A673 (cell line): ENCODE data around the gene FAIM. TPM values are rescaled to one million over a fixed set of nuclear protein-coding genes. Genes with fewer than 3 reads are reported as not detected.

Source experiments
- BruUV-seq: library from RNA; stranded (reverse); fragments of 400-500 nt; replicated peaks from 2 replicates; lab custom pipeline; 2021; lab: Mats Ljungman, UMichigan
- CTCF ChIA-PET: fragments of 300-600 bp; sonication (Branson Sonifier 250); formaldehyde crosslinking; loops from one replicate; lab custom pipeline; 2022; ENCODE audit warnings: antibody characterized with exemption; lab: Charles Lee
- POLR2A ChIA-PET: fragments of 300-600 bp; sonication (Branson Sonifier 250); formaldehyde crosslinking; loops from one replicate; lab custom pipeline; 2022; ENCODE audit warnings: antibody characterized with exemption; ENCODE audit not compliant: low non-redundant PET; lab: Charles Lee
- DNase-seq: peaks from one replicate; pipeline ENCODE4 v3.0.0-alpha.2; 2015; ENCODE audit warnings: low spot score
- H3K27ac ChIP-seq: fragments of 200-600 bp; sonication (generic); 2 replicates; pipeline ENCODE4 v1.5.1; 2016; ENCODE audit warnings: mixed run types, low read depth, mild to moderate bottlenecking, mixed read lengths, antibody characterized with exemption, low read length; ENCODE audit not compliant: poor library complexity, severe bottlenecking
- H3K27me3 ChIP-seq: fragments of 200-600 bp; sonication (generic); replicated peaks from 2 replicates; pipeline ENCODE4 v1.6.1; 2017; ENCODE audit warnings: mixed run types, low read depth, mild to moderate bottlenecking, mixed read lengths, antibody characterized with exemption, low read length; ENCODE audit not compliant: insufficient read depth, poor library complexity
- H3K36me3 ChIP-seq: fragments of 200-600 bp; sonication (generic); 2 replicates; pipeline ENCODE4 v1.6.1; 2016; ENCODE audit warnings: mixed run types, mild to moderate bottlenecking, mixed read lengths, antibody characterized with exemption, low read length; ENCODE audit not compliant: insufficient read depth, poor library complexity, severe bottlenecking
- H3K4me1 ChIP-seq: fragments of 200-600 bp; sonication (generic); 2 replicates; pipeline ENCODE4 v1.6.1; 2017; ENCODE audit warnings: mixed run types, mild to moderate bottlenecking, mixed read lengths, antibody characterized with exemption, low read length; ENCODE audit not compliant: insufficient read depth, poor library complexity, severe bottlenecking
- H3K4me3 ChIP-seq: fragments of 200-600 bp; sonication (generic); 2 replicates; pipeline ENCODE4 v1.5.1; 2016; ENCODE audit warnings: low read depth, mixed run types, mild to moderate bottlenecking, mixed read lengths, low read length; ENCODE audit not compliant: poor library complexity, severe bottlenecking
- H3K9me3 ChIP-seq: fragments of 200-600 bp; sonication (generic); 2 replicates; pipeline ENCODE4 v1.6.1; 2016; ENCODE audit warnings: mixed run types, low read depth, mild to moderate bottlenecking, mixed read lengths, antibody characterized with exemption, low read length; ENCODE audit not compliant: poor library complexity, severe bottlenecking
- CTCF ChIP-seq: fragments of 300-800, 200-600 bp; sonication (generic); conservative IDR thresholded peaks from 2 replicates; pipeline ENCODE4 v1.5.1; 2017; ENCODE audit warnings: low read depth, mild to moderate bottlenecking, antibody characterized with exemption, low read length, moderate library complexity, mixed read lengths
- EZH2 ChIP-seq: fragments of 200-600 bp; sonication (generic); IDR thresholded peaks from 2 replicates; pipeline ENCODE4 v1.6.1; 2017; ENCODE audit warnings: borderline replicate concordance, low read depth, mild to moderate bottlenecking, mixed read lengths, antibody characterized with exemption, low read length; ENCODE audit not compliant: poor library complexity, severe bottlenecking
- intact Hi-C: fragments of 100-400 bp; cut with micrococcal nuclease; formaldehyde crosslinking; loops from one replicate; pipeline ENCODE4 v1.10.0; 2022; ENCODE audit not compliant: unreplicated experiment
- total RNA-seq: library from RNA; stranded (reverse); gene quantifications from 2 replicates; pipeline ENCODE4 v1.2.3, GENCODE V29; 2021

Gene FAIM
- total RNA-seq, 1 experiment from 2014 or later, result 15.0 TPM

DNA sequence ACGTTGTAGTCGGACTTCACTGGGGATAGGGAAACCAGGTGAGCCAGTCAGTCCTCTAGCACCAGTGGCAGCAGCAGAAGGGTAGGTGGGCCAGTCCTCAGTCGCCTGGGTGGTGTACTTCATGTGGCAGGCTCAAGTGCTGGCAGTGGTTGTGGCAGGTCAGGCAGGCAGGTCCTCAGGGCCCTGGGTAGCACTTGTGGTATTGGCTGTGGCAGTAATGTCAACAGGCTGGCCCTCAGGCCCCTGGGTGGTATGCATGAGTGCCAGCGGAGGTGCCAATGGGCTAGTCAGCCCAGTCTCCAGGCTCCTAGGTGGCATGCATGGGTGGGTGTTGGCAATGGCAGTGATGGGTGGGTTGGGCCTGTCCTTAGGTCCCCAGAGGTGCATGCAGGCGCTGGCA lies 40.6 kb downstream of the FAIM start:
- Histone ChIP-seq H3K27me3 (no peaks in the 10 kb centered on the region), H3K4me1 (no peaks in the 10 kb centered on the region), H3K27ac (no peak overlapping the region), H3K4me3 (no peak overlapping the region), H3K9me3 (peaks cover 22% of the 10 kb centered on the region), H3K36me3 (peaks cover 6% of the 10 kb centered on the region)
- DNase-seq, result no peak
- intact Hi-C loops, result no loop called here
- ChIA-PET CTCF (no interaction called here), POLR2A (no interaction called here)
- no TSS peak for BruUV-seq
- TF ChIP-seq CTCF, result no peak
- no peak for TF ChIP-seq EZH2

DNA sequence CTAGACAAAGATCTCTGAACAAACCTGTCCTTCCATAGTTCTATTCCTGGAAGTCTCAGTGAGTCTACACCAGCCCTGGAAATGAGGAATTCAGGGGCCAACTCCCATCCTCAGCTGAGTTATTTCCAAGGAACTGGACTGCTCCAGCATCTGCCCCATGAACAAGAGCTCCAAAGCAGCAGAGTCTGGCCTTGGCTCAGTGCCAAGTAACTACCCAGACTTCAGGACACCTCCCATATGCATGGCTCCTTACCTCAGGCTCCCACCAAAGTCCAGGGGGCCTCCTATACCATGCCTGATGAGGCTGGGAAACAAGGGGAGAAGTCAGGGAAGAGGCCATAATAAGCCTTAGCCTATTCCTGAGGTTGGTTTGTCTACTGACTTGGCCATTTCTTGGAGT lies 45.0 kb downstream of the FAIM start:
- ChIA-PET CTCF (no interaction called here), POLR2A (no interaction called here)
- no peak overlapping the region for H3K4me3 ChIP-seq
- no peaks in the 10 kb centered on the region for H3K27me3 ChIP-seq
- DNase-seq, result no peak
- no peaks in the 10 kb centered on the region for H3K4me1 ChIP-seq
- TF ChIP-seq CTCF (no peak), EZH2 (no peak)
- no TSS peak for BruUV-seq
- no peak overlapping the region for H3K27ac ChIP-seq
- intact Hi-C loops, result no loop called here
- H3K36me3 ChIP-seq, result peaks cover 6% of the 10 kb centered on the region
- peaks cover 7% of the 10 kb centered on the region for H3K9me3 ChIP-seq

DNA sequence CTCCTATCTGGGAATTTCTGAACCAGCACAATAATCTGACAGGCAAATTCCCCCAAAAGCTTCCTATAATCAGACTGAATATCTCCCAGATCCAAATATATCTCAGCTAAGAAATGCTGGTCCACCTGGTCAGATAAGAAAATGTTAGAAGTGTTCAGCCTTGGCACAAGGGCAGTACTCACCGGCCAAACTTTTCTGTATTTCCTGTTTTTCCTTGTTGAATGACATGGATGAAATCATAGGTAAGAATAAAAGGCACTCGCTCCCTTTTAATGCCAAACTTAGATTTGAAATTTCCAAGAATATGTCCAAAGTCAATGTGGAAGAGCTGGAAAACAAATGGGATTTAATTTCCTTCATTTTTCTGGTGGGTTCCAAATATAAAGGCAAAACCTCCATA lies 48.9 kb downstream of the FAIM start:
- H3K9me3 ChIP-seq, result no peaks in the 10 kb centered on the region
- no peaks in the 10 kb centered on the region for H3K36me3 ChIP-seq
- DNase-seq, result no peak
- ChIA-PET CTCF (no interaction called here), POLR2A (no interaction called here)
- no peak for TF ChIP-seq EZH2
- no peak for TF ChIP-seq CTCF
- intact Hi-C loops, result no loop called here
- H3K27ac ChIP-seq, result no peak overlapping the region
- no peaks in the 10 kb centered on the region for H3K4me1 ChIP-seq
- no TSS peak for BruUV-seq
- no peak overlapping the region for H3K4me3 ChIP-seq
- H3K27me3 ChIP-seq, result no peaks in the 10 kb centered on the region

GRCh38 chr3:138668107-138668506 lies 59.5 kb downstream of the FAIM start:
- intact Hi-C loops, result no loop called here
- BruUV-seq, result no TSS peak
- no peaks in the 10 kb centered on the region for H3K27me3 ChIP-seq

More at GRCh38 chr3:138668107-138668506, 59.5 kb downstream of the FAIM start:
- Histone ChIP-seq H3K4me1 (no peaks in the 10 kb centered on the region), H3K9me3 (no peaks in the 10 kb centered on the region), H3K4me3 (no peak overlapping the region), H3K27ac (no peak overlapping the region), H3K36me3 (no peaks in the 10 kb centered on the region)
- no peak for DNase-seq
- POLR2A ChIA-PET, result no interaction called here
- CTCF ChIA-PET, result no interaction called here
- no peak for TF ChIP-seq EZH2
- no peak for TF ChIP-seq CTCF
